Esophagus squamous epithelium (tissue), 4 donors: Measurements from ENCODE around the gene NCAM1.

Source experiments
- POLR2A ChIP-seq, 4 donors: fragments of 450-650 bp; IDR thresholded peaks; one replicate each; pipeline ENCODE4 v1.6.1; 2017; ENCODE audit warnings: antibody characterized with exemption in 4 of 4, mild to moderate bottlenecking in 4 of 4, moderate library complexity in 3 of 4
- TF ChIP-seq, protein P1 (sequence below), 6 experiments: fragments of 450-650 bp in 4 of 6; fragments of 200-600 bp in 2 of 6; sonication (generic) in 2 of 6; IDR thresholded peaks; one replicate each; pipeline ENCODE4 v1.5.1; 2016 to 2019; ENCODE audit warnings: antibody characterized with exemption in 6 of 6, mild to moderate bottlenecking in 4 of 6, moderate library complexity in 4 of 6

DNA sequence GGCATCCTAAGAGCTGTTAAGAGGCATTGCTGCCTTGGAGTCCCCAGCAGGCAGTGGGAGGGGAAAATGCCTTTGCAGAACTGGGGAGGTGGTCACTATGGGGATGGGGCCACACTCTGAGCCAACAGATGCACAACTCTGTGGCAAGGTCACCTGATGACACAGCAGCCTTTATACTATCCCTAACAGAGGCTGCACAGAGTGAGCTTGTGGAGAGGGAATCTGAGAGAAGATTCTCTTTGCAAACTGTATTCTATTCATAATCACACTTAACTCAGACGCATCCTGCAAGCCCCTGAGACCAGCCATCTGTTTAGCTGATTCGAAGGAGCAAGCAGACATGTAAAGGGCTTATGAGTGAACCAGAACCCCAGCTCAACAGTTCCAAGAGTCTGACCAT is 304.1 kb downstream of the NCAM1 start:
- TF ChIP-seq, protein P1, sequence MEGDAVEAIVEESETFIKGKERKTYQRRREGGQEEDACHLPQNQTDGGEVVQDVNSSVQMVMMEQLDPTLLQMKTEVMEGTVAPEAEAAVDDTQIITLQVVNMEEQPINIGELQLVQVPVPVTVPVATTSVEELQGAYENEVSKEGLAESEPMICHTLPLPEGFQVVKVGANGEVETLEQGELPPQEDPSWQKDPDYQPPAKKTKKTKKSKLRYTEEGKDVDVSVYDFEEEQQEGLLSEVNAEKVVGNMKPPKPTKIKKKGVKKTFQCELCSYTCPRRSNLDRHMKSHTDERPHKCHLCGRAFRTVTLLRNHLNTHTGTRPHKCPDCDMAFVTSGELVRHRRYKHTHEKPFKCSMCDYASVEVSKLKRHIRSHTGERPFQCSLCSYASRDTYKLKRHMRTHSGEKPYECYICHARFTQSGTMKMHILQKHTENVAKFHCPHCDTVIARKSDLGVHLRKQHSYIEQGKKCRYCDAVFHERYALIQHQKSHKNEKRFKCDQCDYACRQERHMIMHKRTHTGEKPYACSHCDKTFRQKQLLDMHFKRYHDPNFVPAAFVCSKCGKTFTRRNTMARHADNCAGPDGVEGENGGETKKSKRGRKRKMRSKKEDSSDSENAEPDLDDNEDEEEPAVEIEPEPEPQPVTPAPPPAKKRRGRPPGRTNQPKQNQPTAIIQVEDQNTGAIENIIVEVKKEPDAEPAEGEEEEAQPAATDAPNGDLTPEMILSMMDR (IDR thresholded peaks at IDR 0.05), result no peak
- TF ChIP-seq POLR2A (IDR thresholded peaks at IDR 0.05), result no peak
